GM12873 (cell line): Measurements from ENCODE around the gene PDCL3.

Experiments
- TF ChIP-seq, protein P1 (sequence below): IDR thresholded peaks from 2 replicates; pipeline ENCODE4 v1.5.1; 2012; ENCODE audit warnings: low read depth, mild to moderate bottlenecking, moderate library complexity, low read length, control low read depth; ENCODE audit not compliant: insufficient read depth; ENCODE audit errors: missing control alignments

Gene PDCL3

GRCh38 chr2:100526868-100527267 lies 35.9 kb upstream of the PDCL3 start:
- TF ChIP-seq, protein P1, sequence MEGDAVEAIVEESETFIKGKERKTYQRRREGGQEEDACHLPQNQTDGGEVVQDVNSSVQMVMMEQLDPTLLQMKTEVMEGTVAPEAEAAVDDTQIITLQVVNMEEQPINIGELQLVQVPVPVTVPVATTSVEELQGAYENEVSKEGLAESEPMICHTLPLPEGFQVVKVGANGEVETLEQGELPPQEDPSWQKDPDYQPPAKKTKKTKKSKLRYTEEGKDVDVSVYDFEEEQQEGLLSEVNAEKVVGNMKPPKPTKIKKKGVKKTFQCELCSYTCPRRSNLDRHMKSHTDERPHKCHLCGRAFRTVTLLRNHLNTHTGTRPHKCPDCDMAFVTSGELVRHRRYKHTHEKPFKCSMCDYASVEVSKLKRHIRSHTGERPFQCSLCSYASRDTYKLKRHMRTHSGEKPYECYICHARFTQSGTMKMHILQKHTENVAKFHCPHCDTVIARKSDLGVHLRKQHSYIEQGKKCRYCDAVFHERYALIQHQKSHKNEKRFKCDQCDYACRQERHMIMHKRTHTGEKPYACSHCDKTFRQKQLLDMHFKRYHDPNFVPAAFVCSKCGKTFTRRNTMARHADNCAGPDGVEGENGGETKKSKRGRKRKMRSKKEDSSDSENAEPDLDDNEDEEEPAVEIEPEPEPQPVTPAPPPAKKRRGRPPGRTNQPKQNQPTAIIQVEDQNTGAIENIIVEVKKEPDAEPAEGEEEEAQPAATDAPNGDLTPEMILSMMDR: no peak

GRCh38 chr2:100527440-100528015 lies 35.3 kb upstream of the PDCL3 start:
- TF ChIP-seq, protein P1: no peak

GRCh38 chr2:100529176-100529575 lies 33.6 kb upstream of the PDCL3 start:
- TF ChIP-seq, protein P1: no peak

GRCh38 chr2:100529900-100530299 lies 32.9 kb upstream of the PDCL3 start:
- TF ChIP-seq, protein P1: no peak

GRCh38 chr2:100535855-100536254 lies 26.9 kb upstream of the PDCL3 start:
- TF ChIP-seq, protein P1: no peak

GRCh38 chr2:100537918-100538317 lies 24.9 kb upstream of the PDCL3 start:
- TF ChIP-seq, protein P1: no peak

DNA sequence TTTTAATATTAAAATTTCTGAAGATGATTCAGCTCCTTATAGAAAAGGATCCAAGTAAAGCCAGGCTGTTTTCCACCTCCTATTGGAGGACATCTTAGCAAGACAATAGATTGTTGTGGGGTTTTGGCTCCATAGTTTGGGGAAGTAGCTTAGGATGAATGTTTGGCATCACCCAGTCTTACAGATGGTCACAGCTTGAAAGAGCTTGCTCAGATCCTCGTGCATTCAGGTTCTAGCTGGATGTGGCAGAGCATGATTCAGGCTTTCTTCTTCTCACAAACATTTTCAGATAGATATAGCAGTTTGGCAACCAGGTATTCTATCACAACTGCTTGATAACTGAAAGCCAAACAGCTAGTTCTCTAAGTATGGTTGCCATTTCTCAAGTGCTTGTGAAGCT lies 23.6 kb upstream of the PDCL3 start:
- TF ChIP-seq, protein P1: no peak
